Measurements from ENCODE around the gene CHD5.

CHD5 gene

DNA sequence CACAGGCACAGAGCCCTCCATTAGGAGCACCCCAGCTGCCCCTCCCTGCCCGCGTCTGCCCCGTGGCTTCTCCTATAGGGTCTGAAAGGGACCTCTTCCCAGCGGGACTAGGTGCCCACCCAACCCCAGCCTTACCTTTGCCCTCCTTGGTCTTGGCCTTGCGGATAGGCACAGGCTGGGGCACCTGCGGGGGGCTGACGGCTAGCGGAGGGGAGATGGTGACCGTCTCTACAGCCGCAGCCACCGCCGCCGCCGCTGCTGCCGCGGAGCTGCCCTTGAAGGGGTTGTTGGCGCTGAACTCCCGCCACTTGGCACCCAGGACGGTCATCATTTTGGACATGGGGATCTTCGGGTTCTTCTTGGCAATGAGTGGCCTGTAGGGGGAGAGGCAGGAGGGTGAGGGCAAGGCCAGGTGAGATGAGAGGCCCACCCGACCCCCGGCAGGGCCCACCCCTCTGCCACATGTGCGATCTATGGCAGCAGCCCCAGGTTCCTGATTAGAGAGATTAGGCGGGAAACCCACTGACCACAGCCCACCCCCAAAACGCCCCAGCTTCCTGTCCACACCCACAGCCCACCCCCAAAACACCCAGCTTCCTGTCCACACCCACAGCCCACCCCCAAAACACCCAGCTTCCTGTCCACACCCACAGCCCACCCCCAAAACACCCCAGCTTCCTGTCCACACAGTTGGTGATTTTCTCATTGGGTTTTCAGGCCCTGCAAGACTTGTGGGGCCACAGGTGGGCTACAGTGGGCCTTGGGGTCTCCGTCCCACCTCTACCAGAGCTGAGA is 25.4 kb downstream of the CHD5 start:
- no peak for DNase-seq (ENCODE audit: low read depth in 3 of 3)

- DNase-seq (ENCODE audit: low read depth in 3 of 3): no peak
These were observed 27.2 kb downstream of the CHD5 start for GRCh38 chr1:6152882-6153281.

DNA sequence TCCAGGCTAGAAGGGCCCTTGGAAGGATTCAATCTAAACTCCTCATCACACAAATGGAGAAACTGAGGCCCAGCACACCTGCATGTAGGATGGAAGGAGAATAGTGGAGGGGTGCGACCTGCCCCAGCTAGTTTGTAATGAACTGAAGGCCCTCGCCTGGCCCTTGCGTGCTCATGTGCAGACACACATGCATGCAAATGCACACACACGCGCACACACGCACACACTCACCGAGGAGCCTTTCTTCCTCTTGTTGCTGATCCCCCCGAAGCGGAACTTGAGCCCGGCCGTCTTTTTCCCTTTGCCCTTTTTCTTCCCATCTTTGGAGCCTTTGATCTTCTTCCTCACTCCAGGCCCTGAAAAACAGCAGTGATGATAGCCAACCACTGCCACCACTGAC is 27.9 kb downstream of the CHD5 start:
- DNase-seq (ENCODE audit: low read depth in 3 of 3): no peak

- DNase-seq (ENCODE audit: low read depth in 3 of 3): no peak
These were observed 28.8 kb downstream of the CHD5 start for GRCh38 chr1:6151291-6151822.

DNA sequence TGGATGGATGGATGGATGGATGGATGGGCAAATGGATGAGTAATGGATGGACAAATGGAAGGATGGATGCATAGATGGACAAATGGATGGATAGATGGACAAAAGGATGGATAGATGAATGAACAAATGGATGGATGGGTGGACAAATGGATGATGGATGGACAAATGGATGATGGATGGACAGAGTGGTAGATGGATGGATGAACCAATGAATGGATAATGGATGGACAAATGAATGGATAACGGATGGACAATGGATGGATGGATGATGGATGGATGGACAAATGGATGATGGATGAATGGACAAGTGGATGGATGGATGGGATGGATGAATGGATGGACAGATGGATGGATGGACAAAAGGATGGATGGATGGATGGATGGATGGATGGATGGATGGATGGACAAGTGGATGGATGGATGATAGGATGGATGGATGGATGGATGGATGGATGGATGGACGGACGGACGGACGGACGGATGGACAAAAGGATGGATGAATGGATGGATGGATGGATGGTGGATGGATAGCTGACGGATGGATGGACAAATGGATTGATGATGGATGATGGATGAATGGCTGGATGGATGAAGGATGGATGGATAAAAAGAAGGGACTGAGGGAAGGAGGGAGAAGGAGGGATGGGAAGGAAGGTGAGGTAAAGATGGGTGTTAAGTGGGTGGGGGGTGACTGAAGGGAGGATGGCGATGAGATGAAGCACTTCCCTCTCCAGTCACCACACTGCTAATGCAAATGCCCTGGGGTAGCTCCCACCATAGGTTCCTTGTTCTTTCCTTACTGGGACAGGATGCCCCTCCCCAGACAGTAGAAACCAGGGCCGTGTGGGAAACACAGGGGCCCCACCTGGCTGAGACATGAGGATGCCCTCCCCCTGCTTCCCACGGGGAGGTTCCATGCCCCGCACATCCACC is 29.8 kb downstream of the CHD5 start:
- DNase-seq (ENCODE audit: low read depth in 3 of 3): no peak

GRCh38 chr1:6149597-6149996 is 30.5 kb downstream of the CHD5 start:
- DNase-seq (ENCODE audit: low read depth in 3 of 3): no peak

GRCh38 chr1:6148497-6149241 is 31.5 kb downstream of the CHD5 start:
- DNase-seq (ENCODE audit: low read depth in 3 of 3): peak; percentile 50 to 69 (median 68)

DNA sequence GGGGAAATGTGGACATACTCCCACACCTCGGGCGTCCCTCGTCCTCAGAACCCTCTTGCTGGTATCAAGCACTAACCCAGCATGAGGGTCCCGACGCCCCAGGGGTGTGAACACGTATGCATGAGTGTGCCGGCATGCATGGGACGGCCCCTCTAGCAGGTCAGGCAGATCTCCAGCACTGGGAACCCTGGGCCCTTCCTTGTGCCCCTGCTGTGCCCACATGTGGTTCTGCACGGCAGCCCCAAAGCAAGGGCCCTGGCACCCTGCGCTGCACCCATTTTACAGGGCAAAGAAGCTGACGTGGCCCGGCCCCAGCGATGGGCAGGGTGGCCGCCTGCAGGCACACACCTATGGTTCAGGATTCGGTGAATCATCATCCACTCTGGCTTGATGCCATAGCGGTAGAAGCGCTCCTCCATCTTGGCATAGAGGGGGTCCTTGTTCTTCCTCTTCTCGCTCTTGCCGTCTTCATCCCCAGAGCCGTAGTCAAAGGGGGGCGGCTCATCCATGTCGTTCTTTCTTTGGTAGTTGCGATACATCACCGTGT is 34.2 kb downstream of the CHD5 start:
- DNase-seq (ENCODE audit: low read depth in 3 of 3): no peak

DNA sequence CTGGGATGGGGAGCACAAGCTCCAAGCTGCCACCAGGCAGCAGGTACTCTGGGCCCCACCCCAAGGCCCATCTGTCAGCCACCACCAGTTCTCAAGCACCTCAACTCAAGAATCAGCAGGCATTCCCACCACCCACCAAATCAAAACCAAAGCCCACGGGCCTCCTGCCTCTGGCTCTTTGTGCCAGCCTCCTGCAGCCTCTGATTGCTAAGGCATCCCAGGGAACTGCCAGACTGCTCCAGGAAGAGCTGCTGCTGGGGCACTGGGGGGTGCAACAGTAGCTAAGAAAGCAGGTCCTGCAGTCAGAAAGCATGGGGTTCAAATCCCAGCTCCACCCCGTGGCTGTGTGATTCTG is 34.7 kb downstream of the CHD5 start:
- no peak for DNase-seq (ENCODE audit: low read depth in 3 of 3)

GRCh38 chr1:6144647-6145395 is 35.3 kb downstream of the CHD5 start:
- DNase-seq (ENCODE audit: low read depth in 3 of 3): no peak

DNA sequence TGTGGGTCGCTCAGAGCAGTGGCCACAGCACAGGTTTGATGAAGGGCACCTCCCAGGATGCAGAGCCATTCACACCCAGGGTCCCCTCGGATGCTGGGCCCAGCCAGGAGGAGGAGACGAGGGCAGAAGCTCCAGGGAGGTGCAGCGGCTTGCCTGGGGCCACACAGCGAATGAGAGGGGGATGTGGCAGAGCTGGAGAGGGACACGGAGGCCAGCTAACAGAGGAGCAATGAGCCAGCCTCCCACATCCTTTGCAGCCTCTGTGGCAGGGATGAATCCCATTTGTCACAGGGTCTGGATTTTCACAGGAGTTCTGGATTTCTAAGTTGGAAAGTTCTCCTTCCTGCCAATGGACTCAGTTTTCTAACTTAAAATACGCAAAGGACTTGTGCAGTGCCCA is 35.9 kb downstream of the CHD5 start:
- no peak for DNase-seq (ENCODE audit: low read depth in 3 of 3)

DNA sequence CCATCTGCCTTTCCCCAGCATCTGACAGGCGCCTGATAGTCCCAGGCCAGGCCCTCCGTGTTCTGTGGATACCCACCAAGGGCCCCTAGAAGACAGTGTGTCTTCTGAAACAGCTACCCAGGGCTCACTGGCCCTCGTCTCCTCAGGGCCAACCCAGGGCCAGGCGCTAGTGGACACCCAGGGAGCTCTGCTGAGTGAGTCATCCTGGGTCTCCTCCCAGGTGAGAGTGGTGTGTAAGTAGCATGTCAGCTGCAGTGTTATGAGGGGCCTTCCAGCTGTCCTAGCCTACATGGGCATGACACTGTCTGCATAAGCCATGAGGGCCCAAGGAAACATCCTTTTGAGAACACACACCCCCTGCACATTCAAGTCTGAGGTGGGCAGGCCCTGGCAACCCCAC is 36.7 kb downstream of the CHD5 start:
- no peak for DNase-seq (ENCODE audit: low read depth in 3 of 3)

DNA sequence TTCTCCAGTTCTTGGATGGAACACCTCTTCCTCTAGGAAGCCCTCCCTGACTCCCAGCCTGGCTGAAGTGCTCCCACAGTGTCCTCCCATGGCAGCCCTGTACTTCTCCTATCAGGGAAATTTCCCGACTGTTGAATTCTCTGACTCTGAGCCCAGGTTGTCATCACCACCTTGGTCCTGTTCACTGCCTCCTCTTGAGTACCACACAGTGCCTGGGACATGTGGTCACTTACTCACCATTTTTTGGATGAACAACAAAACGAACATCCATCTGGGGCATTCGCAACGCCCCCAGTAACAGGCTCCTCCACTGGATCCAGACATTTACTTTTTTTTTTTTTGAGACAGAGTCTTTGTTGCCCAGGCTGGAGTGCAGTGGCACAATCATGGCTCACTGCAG is 37.4 kb downstream of the CHD5 start:
- no peak for DNase-seq (ENCODE audit: low read depth in 3 of 3)

DNA sequence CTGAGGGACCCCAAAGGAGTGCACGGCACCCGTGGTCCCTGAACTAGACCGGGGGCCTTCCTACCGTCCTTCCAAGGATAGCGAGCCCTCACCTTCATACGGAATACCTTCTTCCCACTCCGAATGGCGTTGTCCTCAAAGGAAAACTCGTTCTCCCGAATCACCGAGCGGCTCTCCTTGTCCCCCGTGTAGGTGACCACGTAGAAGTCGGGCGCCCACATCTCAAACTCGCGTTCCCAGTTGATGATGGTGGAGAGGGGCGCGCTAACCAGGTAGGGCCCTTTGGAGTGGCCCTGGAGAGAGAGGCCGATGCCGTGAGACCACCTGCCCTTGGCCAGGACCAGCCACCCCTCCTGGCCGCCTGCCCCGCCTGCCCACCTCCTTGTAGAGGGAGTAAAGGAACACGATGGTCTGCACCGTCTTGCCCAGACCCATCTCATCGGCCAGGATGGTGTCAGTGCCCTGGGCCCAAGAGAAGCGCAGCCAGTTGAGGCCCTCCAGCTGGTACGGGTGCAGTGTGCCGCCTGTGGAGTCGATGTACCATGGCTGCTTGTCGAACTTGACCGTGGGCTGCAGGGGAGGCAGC is 38.0 kb downstream of the CHD5 start:
- DNase-seq (ENCODE audit: low read depth in 3 of 3): no peak

DNA sequence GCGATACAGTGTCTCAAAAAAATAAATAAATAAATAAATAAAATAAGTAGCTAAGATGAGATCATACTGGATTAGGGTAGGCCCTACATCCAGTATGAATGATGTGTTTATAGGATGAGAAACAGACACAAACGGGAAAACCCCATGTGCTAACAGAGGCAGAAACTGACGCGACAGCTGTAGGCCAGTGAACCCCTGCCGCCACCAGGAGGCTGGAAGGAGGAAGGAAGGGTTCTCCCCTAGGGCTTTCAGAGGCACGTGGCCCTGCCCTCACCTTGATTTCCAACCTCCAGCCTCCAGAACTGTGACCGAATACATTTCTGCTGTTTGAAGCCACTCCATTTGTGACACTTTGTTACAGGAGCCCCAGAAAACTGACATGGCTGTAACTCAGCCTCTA is 38.5 kb downstream of the CHD5 start:
- DNase-seq (ENCODE audit: low read depth in 3 of 3): peak in 2 of 3 donors; percentile 19 to 41

DNA sequence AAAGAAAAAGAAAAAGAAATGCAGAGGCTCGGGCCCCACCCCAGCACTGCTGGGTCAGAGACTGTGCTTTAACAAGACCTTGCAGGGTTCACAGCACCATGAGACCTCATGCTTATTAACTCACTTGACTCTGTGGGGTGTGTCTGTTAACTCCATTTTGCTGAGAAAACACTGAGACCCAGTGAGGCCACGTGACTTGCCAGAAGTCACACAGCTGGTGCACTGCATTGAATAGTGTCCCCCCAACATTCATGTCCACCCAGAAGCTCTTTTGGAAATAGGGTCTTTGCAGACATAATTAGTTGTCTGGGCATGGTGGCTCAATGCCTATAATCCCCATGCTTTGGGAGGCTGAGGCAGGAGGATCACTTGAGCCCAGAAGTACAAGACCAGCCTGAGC is 39.7 kb downstream of the CHD5 start:
- DNase-seq (ENCODE audit: low read depth in 3 of 3): no peak

DNA sequence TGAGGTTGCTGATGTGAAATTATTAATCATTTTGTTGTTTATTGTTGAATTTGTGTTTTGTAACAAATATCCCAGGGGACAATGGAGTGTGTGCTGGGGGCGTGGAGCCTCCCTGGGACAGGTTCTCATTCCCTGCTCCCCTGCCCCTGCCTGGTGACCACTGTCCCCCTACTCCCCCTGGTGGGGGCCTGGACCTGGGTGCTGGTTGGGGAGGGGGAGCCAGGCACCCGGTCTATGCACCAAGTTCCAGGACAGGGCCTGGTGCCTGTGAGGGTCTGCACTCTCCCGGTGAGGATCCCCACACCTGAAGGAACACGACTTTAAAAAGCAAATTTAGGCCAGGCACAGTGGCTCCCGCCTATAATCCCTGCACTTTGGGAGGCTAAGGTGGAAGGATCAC is 42.4 kb downstream of the CHD5 start:
- no peak for DNase-seq (ENCODE audit: low read depth in 3 of 3)

GRCh38 chr1:6136516-6137220 is 43.5 kb downstream of the CHD5 start:
- no peak for DNase-seq (ENCODE audit: low read depth in 3 of 3)

DNA sequence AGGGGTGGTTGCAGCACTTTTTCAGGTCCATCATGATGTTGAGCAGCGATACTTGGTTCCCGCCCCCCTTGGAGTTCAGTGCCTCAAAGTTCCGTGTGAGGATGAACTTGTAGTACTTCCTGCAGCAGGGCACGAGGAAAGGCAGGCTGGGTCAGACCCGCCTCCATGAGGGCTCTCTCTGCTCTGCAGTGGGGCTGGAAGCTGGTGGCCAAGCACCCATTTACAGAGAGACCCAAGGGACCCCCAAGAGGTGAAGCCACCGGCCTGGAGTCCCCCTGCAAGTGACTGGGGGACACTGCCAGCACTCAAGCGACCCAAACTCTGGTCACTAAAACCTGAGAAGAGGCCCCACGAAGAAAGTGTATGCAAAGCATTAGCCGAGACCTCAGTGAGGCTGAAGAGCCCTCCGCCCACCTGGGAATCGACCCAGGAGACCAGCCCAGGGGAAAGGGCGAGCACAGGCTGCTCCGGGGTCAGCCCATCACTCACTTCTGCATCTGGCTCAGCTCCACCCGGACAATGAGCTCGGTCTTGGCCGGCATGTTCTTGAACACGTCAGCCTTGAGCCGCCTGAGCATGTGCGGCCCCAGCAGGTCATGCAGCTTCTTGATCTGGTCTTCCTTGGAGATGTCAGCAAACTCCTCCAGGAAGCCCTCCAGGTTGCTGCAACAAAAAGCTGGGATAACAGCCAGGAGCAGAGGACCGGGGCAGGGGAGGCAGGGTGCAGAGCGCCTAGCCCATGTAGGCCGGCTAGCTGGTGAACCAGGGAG is 45.2 kb downstream of the CHD5 start:
- DNase-seq (ENCODE audit: low read depth in 3 of 3): no peak
